HS-27A (cell line): ENCODE measurements around the gene HOXA1.

Source experiments
- DNase-seq: peaks from one replicate; pipeline ENCODE4 v3.0.0-alpha.2; 2012; ENCODE audit warnings: low read depth, missing footprints

HOXA1 gene

GRCh38 chr7:27131390-27131819 is 35.6 kb upstream of the HOXA1 start:
- no peak for DNase-seq

GRCh38 chr7:27130540-27131389 is 35.0 kb upstream of the HOXA1 start, which contains the start of gene HOXA4:
HOXA4 (minus strand) TSS chr7:27130757; CDS start chr7:27130733, 24 bp downstream.
- no peak for DNase-seq

- DNase-seq, result no peak
Measured at GRCh38 chr7:27129729-27130539, 34.1 kb upstream of the HOXA1 start.

GRCh38 chr7:27128776-27129728 is 33.3 kb upstream of the HOXA1 start:
- no peak for DNase-seq

- DNase-seq, result no peak
Measured at GRCh38 chr7:27128034-27128433, 32.2 kb upstream of the HOXA1 start.

GRCh38 chr7:27126596-27127327 is 31.0 kb upstream of the HOXA1 start:
- no peak for DNase-seq

- DNase-seq, result no peak
Measured at GRCh38 chr7:27125986-27126394, 30.2 kb upstream of the HOXA1 start.

GRCh38 chr7:27124902-27125689 is 29.3 kb upstream of the HOXA1 start:
- DNase-seq, result no peak

- no peak for DNase-seq
Measured at GRCh38 chr7:27124096-27124901, 28.5 kb upstream of the HOXA1 start.

- no peak for DNase-seq
Measured at GRCh38 chr7:27123477-27124053, 27.8 kb upstream of the HOXA1 start.

- DNase-seq, result no peak
Measured at GRCh38 chr7:27123007-27123476, 27.2 kb upstream of the HOXA1 start.

- no peak for DNase-seq
Measured at GRCh38 chr7:27122077-27122910, 26.5 kb upstream of the HOXA1 start.

GRCh38 chr7:27121684-27122076 is 25.9 kb upstream of the HOXA1 start:
- DNase-seq, result no peak

GRCh38 chr7:27119412-27119911 is 23.7 kb upstream of the HOXA1 start:
- no peak for DNase-seq

- DNase-seq, result no peak
Measured at GRCh38 chr7:27118580-27118979, 22.8 kb upstream of the HOXA1 start.

GRCh38 chr7:27117887-27118491 is 22.2 kb upstream of the HOXA1 start:
- no peak for DNase-seq
